SK-N-SH (cell line): ENCODE data around the gene FRMD4B.

ENCODE experiments used
- TF ChIP-seq, protein P1 (sequence below): fragments of 200-600 bp; sonication (generic); IDR thresholded peaks from 2 replicates; pipeline ENCODE4 v1.6.1; 2017; ENCODE audit warnings: antibody characterized with exemption, mild to moderate bottlenecking, moderate library complexity
- TF ChIP-seq, protein P2 (sequence below): IDR thresholded peaks from 2 replicates; pipeline ENCODE4 v1.4.0; 2012; ENCODE audit warnings: low read depth

DNA sequence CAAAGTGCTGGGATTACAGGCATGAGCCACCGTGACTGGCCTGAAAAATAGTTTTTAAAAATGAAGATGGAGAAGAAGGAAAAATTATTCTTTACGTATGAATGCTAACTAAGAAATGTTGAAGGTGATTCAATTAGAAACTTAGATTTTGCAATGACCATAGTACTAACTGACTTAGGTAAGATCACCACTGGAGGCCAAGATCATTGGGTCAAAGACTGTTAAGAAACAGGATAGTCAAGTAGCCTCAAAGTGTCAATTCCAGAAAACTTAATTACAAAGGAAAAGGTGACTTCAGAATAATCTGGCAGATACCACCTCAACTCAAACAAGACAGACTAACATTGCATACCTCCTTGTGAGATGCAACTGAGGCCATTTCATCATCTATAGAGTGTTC is 119.3 kb downstream of the FRMD4B start:
- TF ChIP-seq, protein P1, sequence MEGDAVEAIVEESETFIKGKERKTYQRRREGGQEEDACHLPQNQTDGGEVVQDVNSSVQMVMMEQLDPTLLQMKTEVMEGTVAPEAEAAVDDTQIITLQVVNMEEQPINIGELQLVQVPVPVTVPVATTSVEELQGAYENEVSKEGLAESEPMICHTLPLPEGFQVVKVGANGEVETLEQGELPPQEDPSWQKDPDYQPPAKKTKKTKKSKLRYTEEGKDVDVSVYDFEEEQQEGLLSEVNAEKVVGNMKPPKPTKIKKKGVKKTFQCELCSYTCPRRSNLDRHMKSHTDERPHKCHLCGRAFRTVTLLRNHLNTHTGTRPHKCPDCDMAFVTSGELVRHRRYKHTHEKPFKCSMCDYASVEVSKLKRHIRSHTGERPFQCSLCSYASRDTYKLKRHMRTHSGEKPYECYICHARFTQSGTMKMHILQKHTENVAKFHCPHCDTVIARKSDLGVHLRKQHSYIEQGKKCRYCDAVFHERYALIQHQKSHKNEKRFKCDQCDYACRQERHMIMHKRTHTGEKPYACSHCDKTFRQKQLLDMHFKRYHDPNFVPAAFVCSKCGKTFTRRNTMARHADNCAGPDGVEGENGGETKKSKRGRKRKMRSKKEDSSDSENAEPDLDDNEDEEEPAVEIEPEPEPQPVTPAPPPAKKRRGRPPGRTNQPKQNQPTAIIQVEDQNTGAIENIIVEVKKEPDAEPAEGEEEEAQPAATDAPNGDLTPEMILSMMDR = no peak
- TF ChIP-seq, protein P2, sequence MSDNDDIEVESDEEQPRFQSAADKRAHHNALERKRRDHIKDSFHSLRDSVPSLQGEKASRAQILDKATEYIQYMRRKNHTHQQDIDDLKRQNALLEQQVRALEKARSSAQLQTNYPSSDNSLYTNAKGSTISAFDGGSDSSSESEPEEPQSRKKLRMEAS = no peak
